Head of caudate nucleus (tissue), 42 donors: ENCODE results near the gene WDFY3.
"Not testable (repeated sequence)": the region's sequence is repeated elsewhere in the genome, so short reads cannot be mapped to it uniquely, and the experiment has no call there.

Source experiments
- DNase-seq, 42 donors: peaks; one replicate each; pipeline versions ENCODE4 v3.0.0 to v3.0.0-alpha.2; 2020 to 2021; ENCODE audit warnings: mixed read lengths in 7 of 42
- intact Hi-C: fragments of 100-400 bp; cut with DNase I; formaldehyde crosslinking; loops from one replicate; pipeline ENCODE4 v1.15.0; 2022

The WDFY3 gene

GRCh38 chr4:84673475-84674240, 292.8 kb downstream of the WDFY3 start:
- intact Hi-C loops, result no loop called here
- no peak for DNase-seq

DNA sequence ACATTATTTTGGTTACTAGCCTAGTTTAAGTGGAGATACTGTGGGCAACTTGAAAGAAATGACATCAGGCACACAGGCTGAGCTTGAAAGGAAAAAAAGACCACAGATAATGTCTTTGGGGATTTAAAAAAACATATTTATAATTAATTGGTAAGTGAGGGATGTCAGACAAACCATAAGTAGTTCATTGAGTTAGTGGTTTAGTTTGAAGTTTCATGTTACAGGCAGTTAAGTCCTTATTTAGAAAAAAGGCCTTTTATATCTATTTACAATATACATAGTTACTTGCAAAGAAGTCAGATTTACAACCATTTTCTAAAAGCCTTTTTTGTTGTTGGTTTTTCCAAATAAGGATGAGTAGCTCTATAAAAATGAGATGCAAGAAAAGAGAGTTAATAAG, 294.3 kb downstream of the WDFY3 start:
- intact Hi-C loops, result no loop called here
- DNase-seq, result no peak

DNA sequence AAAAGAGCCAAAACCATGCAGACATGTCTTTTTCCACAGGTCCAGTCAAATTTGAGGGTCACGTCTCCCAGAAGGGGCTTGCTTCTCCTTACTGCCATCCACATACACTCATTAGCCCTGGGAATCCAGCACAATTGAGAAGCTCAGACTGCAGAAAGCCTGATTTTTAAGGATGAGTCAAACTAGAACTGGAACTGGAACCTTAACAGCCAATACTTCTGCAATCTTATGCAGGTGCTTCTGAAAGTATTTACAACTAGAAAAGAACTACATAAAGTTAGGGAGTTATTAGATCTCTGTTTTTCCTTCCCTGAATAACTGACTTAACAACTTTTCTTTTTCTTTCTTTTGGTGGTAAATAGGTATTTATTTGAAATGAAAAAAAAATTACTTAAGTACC, 297.3 kb downstream of the WDFY3 start:
- intact Hi-C loops, result no loop called here
- no peak for DNase-seq

DNA sequence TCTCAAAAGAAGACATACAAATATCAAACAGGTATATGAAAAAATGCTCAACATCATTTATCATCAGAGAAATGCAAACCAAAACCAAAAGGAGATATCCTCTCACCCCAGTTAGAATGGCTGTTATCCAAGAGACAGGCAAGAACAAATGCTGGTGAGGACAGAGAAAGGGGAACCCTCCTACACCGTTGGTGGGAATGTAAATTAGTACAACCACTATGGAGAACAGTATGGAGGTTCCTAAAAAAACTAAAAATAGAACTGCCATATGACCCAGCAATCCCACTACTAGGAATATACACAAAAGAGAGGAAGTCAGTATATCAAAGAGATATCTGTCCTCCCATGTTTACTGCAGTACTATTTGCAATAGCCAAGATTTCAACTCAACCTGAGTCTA, 300.1 kb downstream of the WDFY3 start:
- intact Hi-C loops, result no loop called here

DNA sequence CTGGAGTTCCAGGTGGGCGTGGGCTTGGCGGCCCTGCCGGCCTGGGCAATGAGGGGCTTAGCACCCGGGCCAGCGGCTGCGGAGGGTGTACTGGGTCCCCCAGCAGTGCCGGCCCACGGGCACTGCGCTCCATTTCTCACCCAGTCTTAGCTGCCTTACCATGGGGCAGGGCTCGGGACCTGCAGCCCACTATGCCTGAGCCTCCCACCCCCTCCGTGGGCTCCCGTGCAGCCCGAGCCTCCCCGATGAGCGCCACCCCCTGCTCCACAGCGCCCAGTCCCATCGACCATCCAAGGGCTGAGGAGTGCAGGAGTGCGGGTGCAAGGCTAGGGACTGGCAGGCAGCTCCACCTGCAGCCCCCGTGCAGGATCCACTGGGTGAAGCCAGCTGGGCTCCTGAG, 301.7 kb downstream of the WDFY3 start:
- intact Hi-C loops, DNase-seq: not testable (repeated sequence)

More for the DNA sequence above, 300.1 kb downstream of the WDFY3 start:
- no peak for DNase-seq

DNA sequence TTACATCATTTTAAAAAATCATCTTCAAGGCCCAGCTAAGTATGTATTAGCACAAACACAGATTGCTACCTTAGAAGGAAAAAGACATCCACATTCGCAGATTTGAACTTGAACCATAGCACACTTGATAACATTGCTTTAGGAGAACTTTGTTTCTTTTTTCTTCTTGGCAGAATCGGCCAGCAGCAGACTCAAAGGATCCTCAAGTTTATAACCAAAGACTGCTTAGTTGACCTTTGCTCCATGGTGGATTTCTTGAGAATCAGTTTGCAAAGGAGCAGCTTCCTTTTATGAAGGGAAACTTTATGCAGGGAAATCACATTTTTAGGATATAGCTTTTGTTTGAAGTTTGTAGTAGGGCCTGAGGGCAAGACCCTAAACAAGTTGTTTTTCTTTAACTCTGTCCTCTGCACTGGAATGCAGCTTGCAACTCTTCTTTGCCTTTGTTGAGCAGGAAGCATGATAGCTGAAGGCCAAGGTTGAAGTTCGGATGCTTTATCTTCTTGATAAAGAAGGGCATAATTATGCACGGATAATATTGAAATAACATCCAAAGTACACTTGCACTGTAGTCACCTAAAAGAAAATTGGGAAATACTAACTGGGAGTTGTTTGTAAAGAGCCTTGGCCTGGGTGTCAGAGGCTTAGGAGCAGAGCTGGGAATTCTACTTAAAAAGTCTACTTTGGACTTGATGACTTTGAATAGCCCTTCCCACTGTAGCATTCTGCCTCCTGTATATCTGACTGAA, 305.1 kb downstream of the WDFY3 start:
- intact Hi-C loops, result no loop called here
- DNase-seq, result no peak

DNA sequence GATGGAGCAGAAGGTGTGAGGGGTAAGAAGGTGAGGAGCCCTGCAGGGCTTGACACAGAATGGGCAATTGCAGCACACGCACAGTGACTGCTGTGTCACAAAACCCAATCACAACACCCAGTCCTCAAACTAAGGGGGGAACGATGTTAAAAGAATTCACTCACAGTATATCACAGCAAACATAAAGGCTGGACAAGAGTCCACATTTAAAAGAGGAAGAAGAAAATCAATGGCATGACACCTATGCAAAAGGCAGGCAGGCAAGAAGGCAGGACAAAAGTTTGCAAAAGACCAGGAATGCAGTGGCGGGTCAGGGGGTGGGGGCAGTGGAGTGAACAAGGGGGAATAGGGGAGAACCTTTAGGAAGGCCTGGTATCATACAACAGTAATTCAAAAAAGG, 305.9 kb downstream of the WDFY3 start:
- no peak for DNase-seq
- intact Hi-C loops, result no loop called here

GRCh38 chr4:84652478-84652877, 314.0 kb downstream of the WDFY3 start:
- intact Hi-C loops, result no loop called here
- DNase-seq, result no peak

DNA sequence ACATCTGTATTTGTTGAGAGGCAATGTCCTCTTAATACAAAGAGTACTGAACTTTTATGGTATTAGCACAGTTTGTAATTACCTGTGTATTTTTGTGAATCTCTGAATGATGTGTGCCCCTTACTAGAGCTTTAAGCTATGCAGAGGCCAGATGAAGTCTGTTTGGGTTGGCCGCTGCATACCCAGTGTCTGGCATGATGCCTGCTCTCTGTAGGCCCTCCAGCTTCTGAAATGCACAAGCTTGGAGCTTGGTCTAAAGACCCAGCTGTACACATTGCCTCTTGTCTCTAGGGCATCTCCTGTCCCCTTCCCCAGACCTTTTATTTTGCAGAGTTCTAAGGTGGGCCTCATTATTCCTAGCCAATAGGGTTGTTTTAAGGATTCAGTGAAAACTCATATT, 315.0 kb downstream of the WDFY3 start:
- intact Hi-C loops, result no loop called here
- DNase-seq, result no peak

DNA sequence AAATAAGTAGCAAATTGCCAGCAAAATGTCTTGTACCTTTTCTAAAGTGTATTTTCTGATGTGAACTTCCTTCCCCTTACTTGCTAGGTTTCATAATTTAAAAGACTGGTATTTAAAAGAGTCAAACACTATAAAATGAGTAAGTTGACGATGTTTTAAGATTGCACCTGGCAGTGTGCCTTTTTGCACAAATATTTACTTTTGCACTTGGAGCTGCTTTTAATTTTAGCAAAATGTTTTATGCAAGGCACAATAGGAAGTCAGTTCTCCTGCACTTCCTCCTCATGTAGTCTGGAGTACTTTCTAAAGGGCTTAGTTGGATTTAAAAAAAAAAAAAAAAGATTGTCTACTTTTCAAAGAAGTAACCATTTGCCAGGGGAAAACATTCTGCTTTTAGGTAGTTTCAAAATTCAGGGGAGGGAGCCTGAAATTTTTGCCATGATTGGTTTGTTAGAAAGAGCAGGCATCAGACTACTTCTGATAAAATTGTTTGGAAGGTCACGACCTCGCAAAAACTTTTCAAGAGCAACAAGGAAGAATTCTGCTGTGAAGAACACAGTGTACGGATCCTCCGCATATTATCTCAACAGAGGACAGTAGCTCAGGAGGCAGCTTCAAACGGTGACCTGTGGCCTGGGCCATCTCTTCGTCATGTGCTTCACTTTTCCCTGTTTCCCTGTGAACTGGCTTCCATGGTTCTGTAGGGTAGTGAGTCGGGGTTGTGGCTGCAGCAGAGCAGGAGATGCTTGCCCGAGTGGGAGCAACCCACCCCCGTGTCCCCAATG, 317.4 kb downstream of the WDFY3 start:
- intact Hi-C loops, result no loop called here
- no peak for DNase-seq

GRCh38 chr4:84648178-84648577, 318.3 kb downstream of the WDFY3 start:
- intact Hi-C loops, result no loop called here
- DNase-seq, result no peak

- no peak for DNase-seq
- intact Hi-C loops, result no loop called here
These were observed 319.1 kb downstream of the WDFY3 start for GRCh38 chr4:84647312-84647884.

GRCh38 chr4:84644087-84644486, 322.4 kb downstream of the WDFY3 start:
- intact Hi-C loops, result no loop called here
- no peak for DNase-seq

GRCh38 chr4:84639145-84639544, 327.3 kb downstream of the WDFY3 start:
- DNase-seq, result no peak
- intact Hi-C loops, result no loop called here

- intact Hi-C loops, result no loop called here
- DNase-seq, result no peak
These were observed 328.4 kb downstream of the WDFY3 start for GRCh38 chr4:84638092-84638491.

GRCh38 chr4:84634961-84635360, 331.5 kb downstream of the WDFY3 start:
- intact Hi-C loops, result no loop called here

DNA sequence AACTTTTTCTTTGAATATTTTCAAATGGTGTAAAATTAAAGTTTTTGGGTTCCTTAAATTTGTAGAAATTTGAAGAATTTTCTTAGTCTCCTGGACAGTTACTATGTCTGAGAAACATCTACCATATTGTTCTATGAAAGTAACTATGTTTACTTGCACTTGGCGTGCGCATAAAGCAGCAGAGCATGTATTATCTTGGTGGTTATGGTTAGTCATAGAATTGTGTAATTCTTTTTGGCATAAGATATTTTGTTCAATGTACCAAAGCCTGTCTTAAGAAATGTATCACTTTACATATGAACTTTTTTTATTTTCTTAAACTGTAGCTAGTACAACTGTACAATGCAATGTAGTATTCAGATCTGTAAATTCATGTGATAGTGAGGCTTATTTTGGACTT, 334.4 kb downstream of the WDFY3 start:
- intact Hi-C loops, result no loop called here
- no peak for DNase-seq

More at GRCh38 chr4:84634961-84635360, 331.5 kb downstream of the WDFY3 start:
- DNase-seq, result no peak

DNA sequence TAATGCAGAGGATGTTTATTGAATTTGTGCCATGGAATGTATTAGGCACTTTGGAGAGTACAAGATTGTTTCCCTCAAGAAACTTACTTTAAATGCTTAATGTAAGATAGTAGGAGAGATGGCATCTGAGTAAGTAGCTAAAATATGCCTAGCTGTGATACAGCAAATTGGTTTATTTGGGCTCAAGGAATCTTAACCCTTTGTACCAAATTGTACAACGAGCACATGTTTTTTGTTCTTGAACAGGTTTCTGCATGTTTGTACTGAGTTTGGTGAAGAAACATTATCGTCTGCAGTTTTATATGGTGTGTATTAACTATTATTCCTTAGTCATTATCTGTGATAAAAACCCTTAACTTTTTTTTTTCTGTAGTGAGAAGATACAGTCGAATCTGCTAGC, 334.9 kb downstream of the WDFY3 start:
- DNase-seq, result no peak
- intact Hi-C loops, result no loop called here

- intact Hi-C loops, result no loop called here
These were observed 339.8 kb downstream of the WDFY3 start for GRCh38 chr4:84626673-84627072.

GRCh38 chr4:84623661-84624060, 342.8 kb downstream of the WDFY3 start:
- no peak for DNase-seq
- intact Hi-C loops, result no loop called here

More at GRCh38 chr4:84626673-84627072, 339.8 kb downstream of the WDFY3 start:
- no peak for DNase-seq
